Fibroblast of lung (primary cell): ENCODE data around the gene ISG20. TPM values are rescaled to one million over a fixed set of nuclear protein-coding genes. Genes with fewer than 3 reads are reported as not detected.

Experiments
- DNase-seq, 2 donors: peaks; one replicate each; pipeline versions ENCODE4 v3.0.0 to v3.0.0-alpha.2; 2010; ENCODE audit warnings: low read depth in 2 of 2
- H2AFZ ChIP-seq: 2 replicates; pipeline ENCODE4 v1.5.1; 2012; ENCODE audit warnings: low read length, control low read depth, inconsistent platforms
- H3K27ac ChIP-seq: 2 replicates; pipeline ENCODE4 v1.5.1; 2011; ENCODE audit warnings: low read length, control low read depth; ENCODE audit not compliant: insufficient read depth
- H3K27me3 ChIP-seq: 2 replicates; pipeline ENCODE4 v1.5.1; 2011; ENCODE audit warnings: mild to moderate bottlenecking, low read length; ENCODE audit not compliant: control insufficient read depth, insufficient read depth
- H3K36me3 ChIP-seq: 2 replicates; pipeline ENCODE4 v1.5.1; 2011; ENCODE audit warnings: low read length; ENCODE audit not compliant: control insufficient read depth, insufficient read depth
- H3K4me1 ChIP-seq: 2 replicates; pipeline ENCODE4 v1.5.1; 2011; ENCODE audit warnings: low read length; ENCODE audit not compliant: control insufficient read depth, insufficient read depth; ENCODE audit errors: extremely low read depth
- H3K4me2 ChIP-seq: 2 replicates; pipeline ENCODE4 v1.5.1; 2011; ENCODE audit warnings: low read length, control low read depth; ENCODE audit not compliant: insufficient read depth; ENCODE audit errors: extremely low read depth
- H3K4me3 ChIP-seq, 4 experiments: fragments of 200-600 bp in 1 of 4; sonication (generic) in 1 of 4; replicated peaks in 1 of 4; 2 replicates each; pipeline ENCODE4 v1.5.1; 2011 to 2016; ENCODE audit warnings: low read length in 4 of 4, low read depth in 3 of 4, mild to moderate bottlenecking in 3 of 4, control low read depth in 2 of 4, inconsistent platforms in 1 of 4, mixed read lengths in 1 of 4; ENCODE audit not compliant: insufficient read depth in 1 of 4; ENCODE audit errors: control extremely low read depth in 1 of 4
- H3K79me2 ChIP-seq: 2 replicates; pipeline ENCODE4 v1.5.1; 2012; ENCODE audit warnings: mild to moderate bottlenecking, low read length, inconsistent platforms; ENCODE audit not compliant: control insufficient read depth, insufficient read depth
- H3K9ac ChIP-seq: 2 replicates; pipeline ENCODE4 v1.5.1; 2011; ENCODE audit warnings: mild to moderate bottlenecking, low read length, control low read depth; ENCODE audit not compliant: insufficient read depth
- H3K9me3 ChIP-seq: 2 replicates; pipeline ENCODE4 v1.5.1; 2012; ENCODE audit warnings: low read depth, low read length; ENCODE audit not compliant: control insufficient read depth, insufficient read depth
- H4K20me1 ChIP-seq: 2 replicates; pipeline ENCODE4 v1.5.1; 2011; ENCODE audit warnings: low read length; ENCODE audit not compliant: control insufficient read depth, insufficient read depth; ENCODE audit errors: extremely low read depth
- EZH2 ChIP-seq: IDR thresholded peaks from 2 replicates; pipeline ENCODE4 v1.5.1; 2012; ENCODE audit warnings: low read length, control low read depth, mild to moderate bottlenecking; ENCODE audit errors: missing control alignments
- polyA plus RNA-seq, 2 donors: library from polyadenylated mRNA; depleted of rRNA in 1 of 2; stranded (reverse) in 1 of 2; unstranded in 1 of 2; fragments of >200 nt; gene quantifications; 2 replicates each; pipeline ENCODE4 v1.2.1, GENCODE V29; 2011 to 2012; ENCODE audit warnings: missing spikeins in 1 of 2
- total RNA-seq: library from RNA; depleted of rRNA; stranded (reverse); fragments of >200 nt; gene quantifications from 2 replicates; pipeline ENCODE4 v1.2.1, GENCODE V29; 2014
- TF ChIP-seq, protein P1 (sequence below), 2 donors: IDR thresholded peaks in 1 of 2; conservative IDR thresholded peaks in 1 of 2; 1 replicate in 1 of 2; 2 replicates in 1 of 2; pipeline ENCODE4 v1.5.1; 2011 to 2012; ENCODE audit warnings: low read length in 2 of 2, control low read depth in 1 of 2, inconsistent platforms in 1 of 2, low read depth in 1 of 2, mild to moderate bottlenecking in 1 of 2

Gene ISG20
- total and polyA plus RNA-seq, 2 donors (not counting 1 experiment from before 2014, with no cell fraction given) = 2.2 to 3.0 TPM

DNA sequence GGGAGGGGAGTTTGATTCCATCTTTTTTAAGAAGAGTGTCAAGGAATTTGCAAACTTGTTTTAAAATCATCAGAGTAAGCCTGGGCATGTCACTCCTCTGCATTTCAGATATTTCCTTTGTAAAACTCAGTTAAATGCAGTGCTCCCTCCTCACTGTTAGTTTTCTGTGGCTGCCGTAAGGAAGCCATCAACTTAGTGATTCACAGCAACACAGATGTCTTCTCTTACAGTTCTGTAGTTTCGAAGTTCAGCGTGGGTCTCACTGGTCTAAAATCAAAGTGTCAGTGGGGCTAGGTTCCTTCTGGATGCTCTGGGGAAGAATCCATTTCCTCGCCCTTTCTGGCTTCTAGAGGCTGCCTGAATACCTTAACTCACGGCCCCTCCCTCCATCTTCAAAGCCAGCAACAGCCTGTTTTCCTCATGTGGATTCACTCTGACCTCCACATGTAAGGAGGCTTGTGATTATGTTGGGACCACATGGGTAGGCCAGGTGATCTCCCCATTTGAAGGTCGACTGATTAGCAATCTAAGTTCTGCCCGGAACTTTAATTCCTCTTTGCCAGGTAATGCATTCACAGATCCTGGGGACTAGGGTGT lies 12.4 kb downstream of the ISG20 start:
- Histone ChIP-seq H3K36me3 (no peaks in the 10 kb centered on the region), H3K9ac (no peak overlapping the region), H3K4me1 (peaks cover 9% of the 10 kb centered on the region), H3K27me3 (no peaks in the 10 kb centered on the region), H3K4me3 (no peak overlapping the region), H3K4me2 (no peak overlapping the region), H3K9me3 (no peaks in the 10 kb centered on the region), H3K79me2 (no peaks in the 10 kb centered on the region), H2AFZ (no peak overlapping the region), H3K27ac (no peak overlapping the region), H4K20me1 (no peaks in the 10 kb centered on the region)
- DNase-seq = peak in 1 of 2 donors; percentile 31
- TF ChIP-seq EZH2 = no peak
- TF ChIP-seq, protein P1, sequence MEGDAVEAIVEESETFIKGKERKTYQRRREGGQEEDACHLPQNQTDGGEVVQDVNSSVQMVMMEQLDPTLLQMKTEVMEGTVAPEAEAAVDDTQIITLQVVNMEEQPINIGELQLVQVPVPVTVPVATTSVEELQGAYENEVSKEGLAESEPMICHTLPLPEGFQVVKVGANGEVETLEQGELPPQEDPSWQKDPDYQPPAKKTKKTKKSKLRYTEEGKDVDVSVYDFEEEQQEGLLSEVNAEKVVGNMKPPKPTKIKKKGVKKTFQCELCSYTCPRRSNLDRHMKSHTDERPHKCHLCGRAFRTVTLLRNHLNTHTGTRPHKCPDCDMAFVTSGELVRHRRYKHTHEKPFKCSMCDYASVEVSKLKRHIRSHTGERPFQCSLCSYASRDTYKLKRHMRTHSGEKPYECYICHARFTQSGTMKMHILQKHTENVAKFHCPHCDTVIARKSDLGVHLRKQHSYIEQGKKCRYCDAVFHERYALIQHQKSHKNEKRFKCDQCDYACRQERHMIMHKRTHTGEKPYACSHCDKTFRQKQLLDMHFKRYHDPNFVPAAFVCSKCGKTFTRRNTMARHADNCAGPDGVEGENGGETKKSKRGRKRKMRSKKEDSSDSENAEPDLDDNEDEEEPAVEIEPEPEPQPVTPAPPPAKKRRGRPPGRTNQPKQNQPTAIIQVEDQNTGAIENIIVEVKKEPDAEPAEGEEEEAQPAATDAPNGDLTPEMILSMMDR (conservative IDR thresholded peaks at IDR 0.05 in 1 of 2, IDR thresholded peaks at IDR 0.05 in 1 of 2; ENCODE audit: low read depth in 1 of 2, low read length in 2 of 2) = no peak

DNA sequence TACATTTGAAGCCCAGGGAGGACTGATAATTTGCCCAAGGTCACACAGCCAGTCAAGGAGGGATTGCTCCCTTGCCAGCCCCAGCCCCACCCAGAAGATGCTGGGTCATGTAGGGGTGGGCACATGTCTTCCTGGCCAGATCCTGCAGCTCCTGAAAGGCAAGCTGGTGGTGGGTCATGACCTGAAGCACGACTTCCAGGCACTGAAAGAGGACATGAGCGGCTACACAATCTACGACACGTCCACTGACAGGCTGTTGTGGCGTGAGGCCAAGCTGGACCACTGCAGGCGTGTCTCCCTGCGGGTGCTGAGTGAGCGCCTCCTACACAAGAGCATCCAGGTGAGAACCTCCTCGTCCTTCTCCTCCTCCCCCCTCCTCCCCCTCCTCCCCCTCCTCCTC lies 13.2 kb downstream of the ISG20 start:
- TF ChIP-seq, protein P1 (conservative IDR thresholded peaks at IDR 0.05 in 1 of 2, IDR thresholded peaks at IDR 0.05 in 1 of 2; ENCODE audit: low read depth in 1 of 2, low read length in 2 of 2) = no peak
- no peak for TF ChIP-seq EZH2
- peaks cover 9% of the 10 kb centered on the region for H3K4me1 ChIP-seq
- no peaks in the 10 kb centered on the region for H4K20me1 ChIP-seq
- no peak overlapping the region for H3K4me2 ChIP-seq
- no peaks in the 10 kb centered on the region for H3K27me3 ChIP-seq
- H3K36me3 ChIP-seq = no peaks in the 10 kb centered on the region
- H3K79me2 ChIP-seq = no peaks in the 10 kb centered on the region
- H3K27ac ChIP-seq = no peak overlapping the region
- H2AFZ ChIP-seq = no peak overlapping the region
- no peak overlapping the region for H3K9ac ChIP-seq
- no peak for DNase-seq
- H3K4me3 ChIP-seq = no peak overlapping the region
- no peaks in the 10 kb centered on the region for H3K9me3 ChIP-seq

DNA sequence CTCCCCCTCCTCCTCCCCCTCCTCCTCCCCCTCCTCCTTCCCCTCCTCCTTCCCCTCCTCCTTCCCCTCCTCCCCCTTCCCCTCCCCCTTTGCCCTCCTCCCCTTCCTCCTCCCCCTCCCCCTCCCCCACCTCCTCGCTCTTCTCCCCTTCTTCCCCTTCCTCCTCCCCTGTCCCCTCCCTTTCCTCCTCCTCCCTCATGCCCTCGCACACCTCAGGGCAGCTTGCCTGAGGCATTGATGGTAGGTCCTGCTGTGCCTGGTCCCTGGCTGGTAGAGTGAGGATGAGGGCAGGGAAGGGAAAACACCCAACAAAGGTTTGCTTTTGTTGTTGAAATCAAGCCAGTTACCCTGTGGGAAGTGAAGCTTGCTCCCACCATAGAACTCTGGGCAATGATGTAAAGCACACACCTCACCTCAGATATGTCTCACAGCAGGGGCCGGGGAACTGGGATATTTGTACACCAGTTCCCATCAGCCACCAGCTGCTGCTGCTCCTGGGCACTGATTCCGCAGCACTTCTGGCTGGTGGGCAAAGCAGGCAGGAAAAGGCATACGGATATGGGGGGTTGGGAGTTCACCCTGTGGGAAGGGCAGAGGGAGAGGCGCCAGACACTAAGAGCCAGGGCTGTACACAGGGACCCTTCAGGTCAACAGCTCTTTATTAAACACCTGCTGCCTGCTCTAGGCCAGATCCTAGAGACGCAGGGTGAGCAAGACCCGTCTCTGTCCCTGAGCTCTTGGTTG lies 13.8 kb downstream of the ISG20 start:
- H3K9me3 ChIP-seq = no peaks in the 10 kb centered on the region
- H2AFZ ChIP-seq = no peak overlapping the region

More for the DNA sequence above, 13.8 kb downstream of the ISG20 start:
- Histone ChIP-seq H3K4me1 (peaks cover 9% of the 10 kb centered on the region), H3K27me3 (no peaks in the 10 kb centered on the region), H3K36me3 (no peaks in the 10 kb centered on the region), H3K79me2 (no peaks in the 10 kb centered on the region), H3K4me2 (no peak overlapping the region), H3K27ac (no peak overlapping the region), H3K4me3 (no peak overlapping the region), H4K20me1 (no peaks in the 10 kb centered on the region), H3K9ac (no peak overlapping the region)
- no peak for TF ChIP-seq EZH2
- TF ChIP-seq, protein P1 (conservative IDR thresholded peaks at IDR 0.05 in 1 of 2, IDR thresholded peaks at IDR 0.05 in 1 of 2; ENCODE audit: low read depth in 1 of 2, low read length in 2 of 2) = no peak
- DNase-seq = no peak
